ENCODE results near the gene CNTNAP4. TPM values are rescaled to one million over a fixed set of nuclear protein-coding genes. Genes with fewer than 3 reads are reported as not detected.

Gene CNTNAP4
- polyA plus RNA-seq, 4 donors = 0.17 to 1.8 (median 0.66) TPM

GRCh38 chr16:76303637-76304314 is 26.6 kb downstream of the CNTNAP4 start:
- DNase-seq (ENCODE audit: low read depth in 4 of 4, low spot score in 3 of 4) = no peak

GRCh38 chr16:76309639-76310335 is 32.6 kb downstream of the CNTNAP4 start:
- DNase-seq (ENCODE audit: low read depth in 4 of 4, low spot score in 3 of 4) = no peak

- DNase-seq (ENCODE audit: low read depth in 4 of 4, low spot score in 3 of 4) = no peak
Observed at GRCh38 chr16:76311260-76311659, 34.1 kb downstream of the CNTNAP4 start.

GRCh38 chr16:76318565-76318964 is 41.4 kb downstream of the CNTNAP4 start:
- no peak for DNase-seq (ENCODE audit: low read depth in 4 of 4, low spot score in 3 of 4)

GRCh38 chr16:76329106-76329505 is 51.9 kb downstream of the CNTNAP4 start:
- no peak for DNase-seq (ENCODE audit: low read depth in 4 of 4, low spot score in 3 of 4)

- no peak for DNase-seq (ENCODE audit: low read depth in 4 of 4, low spot score in 3 of 4)
Observed at GRCh38 chr16:76335180-76335974, 58.2 kb downstream of the CNTNAP4 start.

- DNase-seq (ENCODE audit: low read depth in 4 of 4, low spot score in 3 of 4) = no peak
Observed at GRCh38 chr16:76336112-76336511, 58.9 kb downstream of the CNTNAP4 start.

- DNase-seq (ENCODE audit: low read depth in 4 of 4, low spot score in 3 of 4) = no peak
Observed at GRCh38 chr16:76338472-76338871, 61.3 kb downstream of the CNTNAP4 start.

- no peak for DNase-seq (ENCODE audit: low read depth in 4 of 4, low spot score in 3 of 4)
Observed at GRCh38 chr16:76343769-76344168, 66.6 kb downstream of the CNTNAP4 start.

- DNase-seq (ENCODE audit: low read depth in 4 of 4, low spot score in 3 of 4) = no peak
Observed at GRCh38 chr16:76345163-76345661, 68.0 kb downstream of the CNTNAP4 start.

GRCh38 chr16:76346210-76346609 is 69.0 kb downstream of the CNTNAP4 start:
- DNase-seq (ENCODE audit: low read depth in 4 of 4, low spot score in 3 of 4) = no peak

GRCh38 chr16:76351441-76351840 is 74.2 kb downstream of the CNTNAP4 start:
- DNase-seq (ENCODE audit: low read depth in 4 of 4, low spot score in 3 of 4) = no peak

- DNase-seq (ENCODE audit: low read depth in 4 of 4, low spot score in 3 of 4) = no peak
Observed at GRCh38 chr16:76360404-76360803, 83.2 kb downstream of the CNTNAP4 start.

GRCh38 chr16:76370344-76370743 is 93.1 kb downstream of the CNTNAP4 start:
- no peak for DNase-seq (ENCODE audit: low read depth in 4 of 4, low spot score in 3 of 4)

GRCh38 chr16:76371441-76371840 is 94.2 kb downstream of the CNTNAP4 start:
- no peak for DNase-seq (ENCODE audit: low read depth in 4 of 4, low spot score in 3 of 4)

GRCh38 chr16:76373998-76374397 is 96.8 kb downstream of the CNTNAP4 start:
- no peak for DNase-seq (ENCODE audit: low read depth in 4 of 4, low spot score in 3 of 4)

GRCh38 chr16:76376988-76377387 is 99.8 kb downstream of the CNTNAP4 start:
- no peak for DNase-seq (ENCODE audit: low read depth in 4 of 4, low spot score in 3 of 4)

GRCh38 chr16:76378020-76378419 is 100.8 kb downstream of the CNTNAP4 start:
- DNase-seq (ENCODE audit: low read depth in 4 of 4, low spot score in 3 of 4) = no peak

GRCh38 chr16:76381096-76381495 is 103.9 kb downstream of the CNTNAP4 start:
- no peak for DNase-seq (ENCODE audit: low read depth in 4 of 4, low spot score in 3 of 4)

- no peak for DNase-seq (ENCODE audit: low read depth in 4 of 4, low spot score in 3 of 4)
Observed at GRCh38 chr16:76385601-76386230, 108.5 kb downstream of the CNTNAP4 start.

GRCh38 chr16:76386784-76387183 is 109.6 kb downstream of the CNTNAP4 start:
- no peak for DNase-seq (ENCODE audit: low read depth in 4 of 4, low spot score in 3 of 4)

Measured in left renal pelvis (tissue), 4 donors.